ENCODE results near the gene RFC1. TPM values are rescaled to one million over a fixed set of nuclear protein-coding genes. Genes with fewer than 3 reads are reported as not detected.

RFC1 gene
- total RNA-seq, 2 donors from 2014 or later = 28.2 to 28.7 TPM

GRCh38 chr4:39339968-39340367 lies 26.2 kb downstream of the RFC1 start:
- H3K36me3 ChIP-seq = no peaks in the 10 kb centered on the region
- TF ChIP-seq, protein P1, sequence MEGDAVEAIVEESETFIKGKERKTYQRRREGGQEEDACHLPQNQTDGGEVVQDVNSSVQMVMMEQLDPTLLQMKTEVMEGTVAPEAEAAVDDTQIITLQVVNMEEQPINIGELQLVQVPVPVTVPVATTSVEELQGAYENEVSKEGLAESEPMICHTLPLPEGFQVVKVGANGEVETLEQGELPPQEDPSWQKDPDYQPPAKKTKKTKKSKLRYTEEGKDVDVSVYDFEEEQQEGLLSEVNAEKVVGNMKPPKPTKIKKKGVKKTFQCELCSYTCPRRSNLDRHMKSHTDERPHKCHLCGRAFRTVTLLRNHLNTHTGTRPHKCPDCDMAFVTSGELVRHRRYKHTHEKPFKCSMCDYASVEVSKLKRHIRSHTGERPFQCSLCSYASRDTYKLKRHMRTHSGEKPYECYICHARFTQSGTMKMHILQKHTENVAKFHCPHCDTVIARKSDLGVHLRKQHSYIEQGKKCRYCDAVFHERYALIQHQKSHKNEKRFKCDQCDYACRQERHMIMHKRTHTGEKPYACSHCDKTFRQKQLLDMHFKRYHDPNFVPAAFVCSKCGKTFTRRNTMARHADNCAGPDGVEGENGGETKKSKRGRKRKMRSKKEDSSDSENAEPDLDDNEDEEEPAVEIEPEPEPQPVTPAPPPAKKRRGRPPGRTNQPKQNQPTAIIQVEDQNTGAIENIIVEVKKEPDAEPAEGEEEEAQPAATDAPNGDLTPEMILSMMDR (IDR thresholded peaks at IDR 0.05) = no peak
- no peaks in the 10 kb centered on the region for H3K27me3 ChIP-seq
- DNase-seq = no peak
- no peaks in the 10 kb centered on the region for H3K4me1 ChIP-seq
- no peaks in the 10 kb centered on the region for H3K9me3 ChIP-seq
- no peak overlapping the region for H3K4me3 ChIP-seq
- intact Hi-C loops (cut with DNase I) = no loop called here
- H3K27ac ChIP-seq = no peak overlapping the region
- no peak overlapping the region for H3K9ac ChIP-seq (ENCODE audit: low read depth in 2 of 2, low read length in 2 of 2)

DNA sequence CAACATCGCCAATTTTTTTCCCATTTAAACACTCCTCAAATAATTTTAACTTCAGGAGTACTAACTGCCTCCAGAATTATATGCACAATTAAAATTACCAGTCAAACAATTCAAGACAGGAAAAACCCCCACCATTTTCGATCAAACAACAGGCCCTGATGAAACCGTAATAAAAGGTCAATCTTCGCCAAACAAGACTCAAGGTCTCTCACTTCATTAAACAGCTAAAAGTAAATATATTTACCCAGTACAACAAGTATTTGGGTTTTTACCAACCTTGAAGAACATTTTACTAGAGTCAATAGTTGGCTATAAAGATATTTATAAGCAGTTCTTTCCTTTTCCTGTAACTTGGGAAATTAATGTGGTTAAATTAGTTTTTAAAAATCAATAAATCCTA lies 28.3 kb downstream of the RFC1 start:
- Histone ChIP-seq H3K4me1 (no peaks in the 10 kb centered on the region), H3K27me3 (no peaks in the 10 kb centered on the region), H3K4me3 (no peak overlapping the region), H3K9ac (ENCODE audit: low read depth in 2 of 2, low read length in 2 of 2) (no peak overlapping the region), H3K27ac (no peak overlapping the region), H3K9me3 (no peaks in the 10 kb centered on the region), H3K36me3 (no peaks in the 10 kb centered on the region)
- intact Hi-C loops (cut with DNase I) = no loop called here
- TF ChIP-seq, protein P1 (IDR thresholded peaks at IDR 0.05) = no peak
- no peak for DNase-seq

DNA sequence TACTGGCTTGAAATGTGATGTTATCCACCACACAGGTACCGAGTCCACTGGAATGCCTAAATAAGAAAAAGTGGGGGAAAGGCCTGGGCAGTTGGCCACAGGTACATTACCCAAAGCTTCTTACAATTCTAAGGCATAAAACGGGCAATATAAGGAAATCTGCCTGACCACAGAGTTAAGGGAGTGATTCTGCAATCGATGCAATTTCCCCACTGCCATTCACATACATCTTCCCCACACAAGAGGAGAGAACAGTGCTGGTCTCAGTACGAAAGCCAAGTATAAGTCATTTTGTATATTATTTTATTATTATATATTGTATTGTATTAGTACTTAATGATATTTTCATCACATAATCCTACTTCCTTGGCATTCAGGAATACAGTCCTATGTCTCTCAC lies 30.6 kb downstream of the RFC1 start:
- no peak for DNase-seq
- Histone ChIP-seq H3K9ac (ENCODE audit: low read depth in 2 of 2, low read length in 2 of 2) (no peak overlapping the region), H3K4me3 (no peak overlapping the region), H3K27me3 (no peaks in the 10 kb centered on the region), H3K27ac (no peak overlapping the region), H3K36me3 (no peaks in the 10 kb centered on the region), H3K4me1 (no peaks in the 10 kb centered on the region), H3K9me3 (no peaks in the 10 kb centered on the region)
- intact Hi-C loops (cut with DNase I) = no loop called here
- TF ChIP-seq, protein P1 (IDR thresholded peaks at IDR 0.05) = no peak

GRCh38 chr4:39331191-39331590 lies 35.0 kb downstream of the RFC1 start:
- no peaks in the 10 kb centered on the region for H3K27me3 ChIP-seq
- TF ChIP-seq, protein P1 (IDR thresholded peaks at IDR 0.05) = no peak
- H3K9me3 ChIP-seq = no peaks in the 10 kb centered on the region
- H3K4me1 ChIP-seq = no peaks in the 10 kb centered on the region
- H3K4me3 ChIP-seq = no peak overlapping the region
- intact Hi-C loops (cut with DNase I) = no loop called here
- H3K36me3 ChIP-seq = no peaks in the 10 kb centered on the region
- H3K9ac ChIP-seq (ENCODE audit: low read depth in 2 of 2, low read length in 2 of 2) = no peak overlapping the region
- no peak overlapping the region for H3K27ac ChIP-seq
- no peak for DNase-seq

DNA sequence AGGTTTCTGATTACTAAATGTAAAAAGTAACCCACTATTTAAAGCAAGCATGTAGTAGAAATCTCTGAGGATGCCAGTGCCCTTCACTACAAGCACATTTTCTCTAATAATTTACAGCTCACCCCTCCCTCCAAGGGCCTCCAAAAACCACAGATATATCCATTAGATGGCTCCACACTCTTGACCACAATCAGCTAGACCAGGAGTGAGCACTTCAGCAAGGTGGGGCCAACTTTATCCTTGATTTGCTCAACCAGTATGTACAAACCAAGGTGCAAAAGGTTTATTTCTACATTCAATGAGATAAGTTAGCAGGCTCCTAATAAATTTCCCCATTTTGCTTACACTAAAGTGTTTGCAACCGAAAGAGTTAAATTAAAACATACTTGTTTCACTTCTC lies 35.8 kb downstream of the RFC1 start:
- TF ChIP-seq, protein P1 (IDR thresholded peaks at IDR 0.05) = no peak
- no peaks in the 10 kb centered on the region for H3K27me3 ChIP-seq
- no peaks in the 10 kb centered on the region for H3K4me1 ChIP-seq
- no peak overlapping the region for H3K4me3 ChIP-seq
- H3K9ac ChIP-seq (ENCODE audit: low read depth in 2 of 2, low read length in 2 of 2) = no peak overlapping the region
- no peak overlapping the region for H3K27ac ChIP-seq
- H3K36me3 ChIP-seq = no peaks in the 10 kb centered on the region
- H3K9me3 ChIP-seq = no peaks in the 10 kb centered on the region
- intact Hi-C loops (cut with DNase I) = no loop called here
- no peak for DNase-seq
